Nephron (organoid): ENCODE results near the gene SMLR1.

ENCODE experiments used
- H3K27ac Mint-ChIP-seq, 3 experiments: 2 replicates each; pipeline ENCODE4 v1.8.0; 2020; ENCODE audit warnings: mixed read lengths in 3 of 3, mild to moderate bottlenecking in 2 of 3, moderate library complexity in 1 of 3
- H3K27me3 Mint-ChIP-seq: 2 replicates; pipeline ENCODE4 v1.8.0; 2021; ENCODE audit warnings: low read depth, mild to moderate bottlenecking, moderate library complexity, mixed read lengths
- H3K36me3 Mint-ChIP-seq: 2 replicates; pipeline ENCODE4 v1.8.0; 2020; ENCODE audit warnings: low read depth, mixed read lengths
- H3K4me1 Mint-ChIP-seq: 2 replicates; pipeline ENCODE4 v1.8.0; 2020; ENCODE audit warnings: mixed read lengths
- H3K4me3 Mint-ChIP-seq, 3 experiments: 2 replicates each; pipeline ENCODE4 v1.8.0; 2020; ENCODE audit warnings: mild to moderate bottlenecking in 3 of 3, mixed read lengths in 3 of 3, moderate library complexity in 2 of 3
- H3K9me3 Mint-ChIP-seq: 2 replicates; pipeline ENCODE4 v1.8.0; 2020; ENCODE audit warnings: mixed read lengths
- TF ChIP-seq, protein P1 (sequence below), 3 experiments: fragments of 200-600 bp; sonication (generic); IDR thresholded peaks; one replicate each; pipeline ENCODE4 v1.5.0; 2021; ENCODE audit warnings: antibody characterized with exemption in 3 of 3; ENCODE audit not compliant: unreplicated experiment in 3 of 3

Gene SMLR1

GRCh38 chr6:130882370-130882769, 55.2 kb downstream of the SMLR1 start:
- Mint-ChIP-seq H3K9me3 (no peaks in the 10 kb centered on the region), H3K36me3 (peaks cover 5% of the 10 kb centered on the region), H3K27ac (no peak overlapping the region), H3K4me1 (peaks cover under 1% of the 10 kb centered on the region), H3K27me3 (no peaks in the 10 kb centered on the region), H3K4me3 (no peak overlapping the region)
- TF ChIP-seq, protein P1, sequence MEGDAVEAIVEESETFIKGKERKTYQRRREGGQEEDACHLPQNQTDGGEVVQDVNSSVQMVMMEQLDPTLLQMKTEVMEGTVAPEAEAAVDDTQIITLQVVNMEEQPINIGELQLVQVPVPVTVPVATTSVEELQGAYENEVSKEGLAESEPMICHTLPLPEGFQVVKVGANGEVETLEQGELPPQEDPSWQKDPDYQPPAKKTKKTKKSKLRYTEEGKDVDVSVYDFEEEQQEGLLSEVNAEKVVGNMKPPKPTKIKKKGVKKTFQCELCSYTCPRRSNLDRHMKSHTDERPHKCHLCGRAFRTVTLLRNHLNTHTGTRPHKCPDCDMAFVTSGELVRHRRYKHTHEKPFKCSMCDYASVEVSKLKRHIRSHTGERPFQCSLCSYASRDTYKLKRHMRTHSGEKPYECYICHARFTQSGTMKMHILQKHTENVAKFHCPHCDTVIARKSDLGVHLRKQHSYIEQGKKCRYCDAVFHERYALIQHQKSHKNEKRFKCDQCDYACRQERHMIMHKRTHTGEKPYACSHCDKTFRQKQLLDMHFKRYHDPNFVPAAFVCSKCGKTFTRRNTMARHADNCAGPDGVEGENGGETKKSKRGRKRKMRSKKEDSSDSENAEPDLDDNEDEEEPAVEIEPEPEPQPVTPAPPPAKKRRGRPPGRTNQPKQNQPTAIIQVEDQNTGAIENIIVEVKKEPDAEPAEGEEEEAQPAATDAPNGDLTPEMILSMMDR (IDR thresholded peaks at IDR 0.05; ENCODE audit: unreplicated experiment in 3 of 3): no peak

DNA sequence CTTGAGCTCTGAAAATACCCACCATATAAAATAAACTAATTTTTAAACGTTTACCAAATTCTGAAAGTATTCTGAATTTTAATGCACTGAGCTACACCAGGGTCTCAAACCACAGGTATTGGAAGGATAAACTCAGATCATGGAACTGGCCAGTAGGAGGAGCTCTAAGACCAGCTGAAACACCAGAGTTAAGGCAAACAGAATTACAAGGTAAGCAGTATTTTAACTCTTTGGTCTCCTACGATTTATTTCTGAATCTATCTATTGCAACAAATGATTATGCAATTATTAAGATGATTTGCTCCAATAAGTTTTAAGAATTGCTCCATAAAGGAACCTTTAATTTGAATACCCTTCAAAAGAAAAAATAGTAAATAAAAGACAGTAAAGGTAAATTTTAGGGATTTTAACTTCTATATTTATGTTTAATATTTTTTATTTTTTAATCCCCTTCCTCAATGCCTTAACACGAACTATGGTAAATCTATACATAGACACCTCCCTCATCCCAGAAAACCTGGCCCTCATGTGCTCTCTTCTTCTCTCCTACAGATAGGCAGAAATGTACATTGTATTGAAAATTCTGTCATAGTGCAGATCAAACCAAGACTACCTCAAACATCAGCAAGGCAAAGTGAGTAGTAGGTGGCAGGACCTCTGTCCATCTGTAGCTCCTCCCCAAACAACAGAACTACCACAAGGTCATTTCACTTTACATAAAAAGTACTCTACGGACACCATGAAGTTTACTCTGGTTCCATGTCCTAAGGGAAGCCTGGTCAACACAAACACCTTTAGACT, 58.4 kb downstream of the SMLR1 start:
- no peak overlapping the region for H3K4me3 Mint-ChIP-seq
- H3K36me3 Mint-ChIP-seq: peaks cover 18% of the 10 kb centered on the region
- H3K27me3 Mint-ChIP-seq: no peaks in the 10 kb centered on the region
- peaks cover 17% of the 10 kb centered on the region for H3K4me1 Mint-ChIP-seq
- H3K9me3 Mint-ChIP-seq: no peaks in the 10 kb centered on the region
- TF ChIP-seq, protein P1 (IDR thresholded peaks at IDR 0.05; ENCODE audit: unreplicated experiment in 3 of 3): peak; percentile 84 to 95 (median 90)
- no peak overlapping the region for H3K27ac Mint-ChIP-seq
